HG02759 (cell line): ENCODE measurements around the gene ESR1.
"Not testable (repeated sequence)": the region's sequence is repeated elsewhere in the genome, so short reads cannot be mapped to it uniquely, and the experiment has no call there.

Source experiments
- ATAC-seq: cut with Tn5 transposase; IDR thresholded peaks from one replicate; pipeline ENCODE4 v1.9.1; 2021; ENCODE audit warnings: mild to moderate bottlenecking, moderate library complexity; ENCODE audit not compliant: unreplicated experiment

The ESR1 gene

DNA sequence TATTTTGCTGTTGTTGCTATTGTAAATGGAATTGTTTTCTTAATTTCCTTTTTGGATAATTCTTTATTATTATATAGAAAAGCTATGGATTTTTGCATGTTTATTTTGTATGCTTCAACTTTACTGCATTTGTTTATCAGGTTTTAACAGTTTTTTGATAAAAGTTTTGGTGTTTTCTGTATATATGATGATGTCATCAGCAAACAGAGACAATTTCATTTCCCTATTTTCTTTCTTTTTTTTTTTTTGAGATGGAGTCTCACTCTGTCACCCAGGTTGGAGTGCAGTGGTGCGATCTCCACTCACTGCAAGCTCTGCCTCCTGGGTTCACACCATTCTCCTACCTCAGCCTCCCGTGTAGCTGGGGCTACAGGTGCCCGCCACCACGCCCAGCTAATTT is 156.9 kb downstream of the ESR1 start:
- not testable (repeated sequence) for ATAC-seq

DNA sequence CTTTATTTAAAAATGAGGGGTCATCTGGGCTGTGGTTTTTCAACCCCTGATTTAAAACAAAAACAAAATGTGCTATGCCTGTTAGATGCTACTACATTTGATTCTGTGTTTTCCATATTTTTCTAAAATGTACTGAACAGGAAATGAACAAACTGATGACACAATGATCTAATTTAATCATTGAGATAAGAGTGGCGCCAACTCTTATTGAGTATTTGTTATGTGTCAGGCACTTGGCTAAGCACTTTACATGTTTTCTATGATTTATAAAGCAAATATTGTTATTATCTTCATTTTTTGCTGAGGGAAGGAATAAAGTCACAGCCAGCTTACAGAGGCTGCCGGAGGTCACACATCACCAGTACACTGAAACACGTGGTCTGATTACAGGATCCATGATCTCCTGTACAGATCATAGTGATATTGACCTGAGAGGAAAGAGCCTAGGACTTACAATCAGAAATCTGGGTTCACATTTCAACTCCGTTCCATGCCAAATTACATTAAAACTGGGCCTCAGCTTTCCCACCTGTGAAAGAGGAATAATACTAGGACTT is 166.7 kb downstream of the ESR1 start:
- ATAC-seq = no peak

DNA sequence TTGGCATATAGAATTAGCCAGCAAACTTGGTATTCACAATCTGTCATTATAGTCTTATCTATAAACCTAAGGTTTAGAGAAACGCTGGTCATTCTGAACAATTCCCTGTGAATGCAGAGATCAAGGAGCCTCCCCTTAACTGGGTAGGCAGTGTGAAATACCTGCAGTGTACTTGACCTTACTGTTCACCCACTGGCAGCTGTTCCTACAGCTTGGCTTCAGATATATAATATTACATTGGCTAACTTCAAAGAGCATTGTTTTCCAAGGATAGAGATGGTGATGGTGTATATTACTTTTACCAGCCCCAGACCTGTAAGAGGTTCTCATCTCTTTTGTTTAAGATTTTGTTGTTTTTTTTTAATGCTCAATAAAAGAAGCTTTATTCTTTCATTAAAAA is 168.3 kb downstream of the ESR1 start:
- ATAC-seq = no peak

DNA sequence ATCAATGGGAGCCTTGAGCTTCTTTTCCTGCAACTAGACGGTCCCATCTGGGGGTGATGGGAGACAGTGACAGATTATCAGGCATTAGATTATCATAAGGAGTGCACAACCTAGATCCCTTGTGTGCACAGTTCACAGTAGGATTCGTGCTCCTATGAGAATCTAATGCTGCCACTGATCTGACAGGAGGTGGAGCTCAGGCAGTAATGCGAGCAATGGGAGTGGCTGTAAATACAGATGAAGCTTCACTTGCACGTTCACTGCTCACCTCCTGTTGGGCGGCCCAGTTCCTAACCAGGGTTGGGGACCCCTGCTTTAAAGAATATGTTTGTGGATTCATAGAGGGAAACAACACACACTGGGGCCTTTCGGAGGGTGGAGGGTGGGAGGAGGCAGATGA is 180.7 kb downstream of the ESR1 start:
- ATAC-seq = not testable (repeated sequence)

DNA sequence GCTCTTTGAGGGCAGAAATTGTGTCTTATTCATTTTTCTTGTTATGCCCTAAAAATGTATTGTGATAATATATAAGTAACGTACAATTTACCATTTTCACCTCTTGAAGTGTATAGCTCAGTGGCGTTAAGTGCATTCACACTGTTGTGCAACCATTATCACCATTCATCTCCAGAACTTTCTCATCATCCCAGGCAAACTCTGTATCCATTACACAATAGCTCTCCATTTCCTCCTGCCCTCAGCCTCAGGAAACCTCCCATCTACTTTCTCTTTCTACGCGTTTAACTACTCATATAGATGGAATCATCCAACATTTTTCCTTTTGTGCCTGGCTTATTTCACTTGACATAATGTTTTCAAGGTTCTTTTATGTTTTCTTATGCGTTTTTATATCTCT is 184.6 kb downstream of the ESR1 start:
- no peak for ATAC-seq

DNA sequence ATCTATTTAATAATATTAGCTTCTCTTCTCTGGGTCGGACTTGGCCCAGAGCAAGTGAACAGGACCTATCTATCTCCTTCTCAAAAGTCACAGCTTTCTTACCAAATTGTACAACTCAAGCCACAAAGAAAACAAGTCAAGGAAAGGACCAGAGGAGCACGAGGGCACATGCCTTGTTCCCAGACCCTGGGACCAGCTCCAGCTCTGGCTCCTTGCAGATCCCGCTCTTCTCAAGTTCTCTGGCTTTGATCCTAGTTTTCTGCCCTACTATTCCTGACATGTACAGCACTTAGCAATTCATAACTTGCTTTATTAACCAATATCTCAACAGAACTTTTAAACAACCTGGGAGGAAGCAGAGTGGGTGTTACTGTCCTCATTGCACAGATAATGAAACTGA is 185.9 kb downstream of the ESR1 start:
- no peak for ATAC-seq

DNA sequence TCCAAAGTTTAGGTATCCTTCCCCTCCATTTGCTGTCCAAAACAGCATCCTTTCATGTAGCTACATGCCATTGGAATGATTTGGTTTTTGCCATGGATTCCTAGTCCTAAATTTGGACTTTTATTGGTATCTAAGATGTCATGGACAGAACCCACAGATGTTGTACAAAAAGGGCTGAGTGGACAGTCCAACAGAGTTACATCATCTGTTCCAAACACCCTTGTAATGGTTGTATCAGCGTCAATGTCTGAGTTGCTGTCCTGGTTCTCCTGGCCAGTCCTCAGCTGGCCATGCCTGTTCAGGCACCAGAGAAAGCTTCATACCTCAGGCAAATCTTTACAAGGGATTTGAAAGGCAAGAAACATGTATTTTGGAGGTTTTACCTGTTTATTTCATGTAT is 191.3 kb downstream of the ESR1 start:
- ATAC-seq = no peak

DNA sequence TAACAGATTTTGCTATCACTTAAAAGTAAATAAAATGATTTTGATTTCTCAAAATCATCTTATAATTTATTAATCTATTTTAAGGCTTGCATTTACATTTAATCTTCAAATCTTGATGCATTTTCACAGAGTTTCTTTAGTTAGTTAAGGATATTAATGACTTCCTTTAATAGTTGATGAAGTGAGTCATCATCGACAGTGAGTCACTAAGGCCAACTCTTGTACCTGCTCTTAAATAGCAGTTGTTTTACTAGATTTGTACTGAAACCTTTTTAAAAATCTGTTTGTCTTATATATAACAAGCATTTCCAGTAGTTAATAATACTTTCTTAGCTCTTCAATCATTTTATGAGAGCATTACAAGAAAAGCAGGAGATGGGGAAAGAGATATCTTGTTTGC is 191.7 kb downstream of the ESR1 start:
- no peak for ATAC-seq

DNA sequence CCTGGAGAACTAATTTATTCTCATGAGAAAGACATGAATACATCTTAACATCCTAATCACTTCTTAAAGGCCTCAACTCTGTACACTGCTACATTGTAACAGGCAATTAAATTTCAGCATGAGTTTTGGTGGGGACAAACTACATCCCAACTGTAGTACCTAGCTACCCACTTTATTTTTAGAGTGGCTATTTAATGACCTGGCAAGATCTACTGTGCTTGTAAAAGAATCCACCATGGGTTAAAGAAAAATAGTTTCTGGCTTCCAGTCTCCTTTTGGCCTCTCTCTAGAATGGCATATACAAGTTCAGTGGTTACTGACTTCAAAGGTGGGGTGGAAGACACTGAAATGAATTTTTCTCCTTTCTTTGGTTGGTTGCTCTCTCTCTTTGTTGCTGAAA is 193.9 kb downstream of the ESR1 start:
- ATAC-seq = no peak

DNA sequence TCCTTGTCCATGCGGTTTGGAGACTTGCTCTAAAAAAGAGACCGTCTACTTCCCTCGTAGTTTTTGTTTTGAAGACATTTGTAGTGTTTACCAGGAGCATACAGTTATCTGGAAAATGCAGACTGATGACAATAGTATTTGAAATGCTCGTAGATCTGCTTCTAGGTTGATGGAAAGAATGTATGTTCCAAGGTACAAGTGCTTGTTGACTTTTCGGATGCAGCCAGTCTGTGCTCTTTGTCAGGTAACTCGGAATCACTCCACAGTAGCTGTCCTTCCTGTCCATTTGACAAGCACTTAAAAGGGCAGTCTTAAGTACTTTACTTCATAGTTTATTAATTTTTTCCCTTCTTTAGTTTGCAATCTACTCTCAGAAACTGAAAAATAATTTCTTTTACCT is 194.8 kb downstream of the ESR1 start:
- ATAC-seq = no peak

DNA sequence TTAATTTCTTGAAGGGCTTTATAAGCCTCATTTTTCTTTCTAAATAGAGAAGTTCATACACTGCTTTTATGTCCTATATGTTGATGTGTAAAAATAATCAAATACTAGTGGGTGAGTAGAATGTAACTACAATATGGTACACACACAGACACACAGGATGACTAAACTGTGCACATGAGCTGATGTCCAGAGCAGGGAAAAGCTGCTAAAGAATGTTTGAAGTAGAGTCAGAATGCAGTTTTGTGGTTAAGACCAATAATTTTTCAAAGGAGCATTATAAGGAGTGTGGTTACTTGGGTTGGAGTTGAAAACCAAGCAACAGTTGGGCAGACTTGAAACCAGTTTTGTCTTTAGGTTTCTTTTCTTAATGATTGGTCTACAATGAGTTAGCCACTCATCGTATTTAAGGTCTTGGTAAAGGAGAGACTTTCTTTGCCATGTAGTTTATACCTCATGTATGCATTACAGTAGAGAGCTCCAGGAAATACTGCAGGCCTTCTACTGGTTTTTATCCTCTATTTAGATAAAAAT is 196.6 kb downstream of the ESR1 start:
- no peak for ATAC-seq

DNA sequence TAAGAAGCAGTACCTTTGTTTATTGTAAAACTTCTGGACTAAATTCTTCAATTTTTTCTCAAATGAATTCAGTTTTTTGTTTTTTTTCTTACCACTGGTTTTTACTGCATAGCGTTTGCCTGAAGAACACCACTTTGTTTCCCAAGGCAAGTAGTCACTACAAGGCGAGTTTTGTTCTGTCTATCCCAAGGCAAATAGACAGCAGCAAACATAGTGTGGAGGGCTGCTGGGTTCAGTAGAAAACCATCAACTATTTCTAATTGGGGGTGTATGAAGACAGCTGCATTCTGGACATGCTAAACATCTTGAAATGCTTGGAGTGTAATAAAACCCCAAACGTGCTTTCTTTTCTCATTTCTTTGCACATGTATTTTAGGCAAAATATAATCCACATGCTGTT is 197.4 kb downstream of the ESR1 start:
- no peak for ATAC-seq

DNA sequence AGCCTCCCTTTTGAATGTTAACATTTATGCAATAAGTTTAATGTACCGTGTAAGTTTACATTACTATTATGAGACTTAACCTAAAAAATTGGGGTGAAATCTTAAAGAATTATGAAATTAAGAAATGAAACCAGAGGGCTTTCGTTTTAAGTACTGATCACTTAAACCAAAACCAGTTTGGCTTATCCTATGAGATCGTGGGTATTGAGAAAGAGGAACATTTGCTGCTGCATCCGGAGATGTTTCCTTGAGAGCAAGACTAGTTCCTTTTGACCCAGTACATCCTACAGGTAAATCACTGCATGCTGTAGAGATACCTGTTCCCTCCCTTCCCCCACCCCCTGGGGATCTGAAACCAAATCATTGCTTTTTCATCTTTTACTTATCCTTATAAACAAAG is 201.3 kb downstream of the ESR1 start:
- no peak for ATAC-seq

DNA sequence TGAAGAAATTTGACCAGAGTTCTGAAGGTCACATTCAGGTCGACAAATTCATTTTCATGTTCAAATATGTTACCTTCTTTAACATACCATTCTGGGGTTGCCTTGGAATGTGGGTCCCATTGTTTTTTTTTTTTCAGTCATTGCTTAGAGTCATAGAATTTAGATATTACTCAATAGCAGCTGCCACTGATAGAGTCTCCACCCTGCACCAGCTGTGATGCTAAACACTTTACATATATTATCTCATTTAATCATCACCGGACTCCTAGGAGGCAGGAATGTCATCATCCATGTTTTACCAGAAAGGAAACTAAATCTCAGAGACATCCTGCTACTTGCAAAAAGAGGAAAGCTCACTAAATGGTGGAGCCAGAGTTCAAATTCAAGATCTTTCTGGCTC is 204.7 kb downstream of the ESR1 start:
- no peak for ATAC-seq

DNA sequence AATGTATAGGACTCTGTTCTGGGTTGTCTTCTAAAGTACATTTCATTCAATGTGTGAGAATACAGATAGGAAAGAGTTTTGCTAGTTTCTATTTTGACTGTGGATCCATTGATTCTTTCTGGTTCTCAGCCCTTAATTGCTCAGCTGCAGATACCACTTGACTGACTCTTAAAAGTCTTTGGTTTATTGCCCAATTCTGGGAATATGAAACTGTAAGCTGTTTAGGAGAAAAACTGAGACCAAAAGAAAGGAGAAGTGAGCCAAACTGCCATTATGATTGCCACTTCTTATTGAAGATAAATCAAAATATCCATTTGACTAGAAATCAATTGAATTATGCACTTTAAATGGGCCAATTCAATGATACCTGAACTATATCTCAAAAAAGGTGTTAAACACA is 211.4 kb downstream of the ESR1 start:
- no peak for ATAC-seq

DNA sequence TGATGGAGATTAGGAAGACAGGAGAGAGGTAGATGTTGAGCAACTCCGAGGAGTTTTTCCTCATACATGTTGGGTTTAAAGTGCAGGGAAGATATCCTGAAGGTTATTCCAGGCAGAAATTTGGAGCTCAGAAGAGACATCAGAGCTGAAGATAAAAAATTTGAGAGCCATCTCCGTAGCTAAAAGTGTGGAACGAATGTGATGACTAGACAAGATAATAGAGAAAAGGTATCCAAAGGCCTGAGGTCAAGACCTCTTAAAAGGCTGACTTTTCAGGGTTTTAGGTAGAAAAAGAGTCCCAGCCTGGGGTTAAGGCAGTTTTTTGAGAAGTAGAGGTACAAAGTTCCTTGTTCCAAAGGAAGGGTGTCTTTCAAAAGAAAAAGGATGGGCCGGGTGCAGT is 214.8 kb downstream of the ESR1 start:
- ATAC-seq = no peak

DNA sequence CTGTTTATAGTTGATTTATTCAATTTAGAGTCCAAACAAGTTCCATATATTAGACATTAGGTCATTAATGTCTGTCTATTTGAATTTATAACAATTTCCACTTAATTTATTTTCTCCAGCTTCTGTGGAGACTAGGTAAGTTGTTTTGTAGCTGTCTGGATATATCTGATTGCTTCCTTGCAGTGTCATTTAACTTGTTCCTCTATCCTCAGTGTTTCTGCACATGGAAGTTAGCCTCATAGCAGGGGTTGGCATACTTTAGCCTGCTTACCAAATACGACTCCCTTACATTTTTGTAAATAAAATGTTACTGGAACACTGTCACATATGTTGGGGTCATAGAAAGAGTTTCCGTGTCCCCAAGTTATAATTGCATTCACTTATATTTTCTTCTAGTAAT is 216.1 kb downstream of the ESR1 start:
- ATAC-seq = no peak

DNA sequence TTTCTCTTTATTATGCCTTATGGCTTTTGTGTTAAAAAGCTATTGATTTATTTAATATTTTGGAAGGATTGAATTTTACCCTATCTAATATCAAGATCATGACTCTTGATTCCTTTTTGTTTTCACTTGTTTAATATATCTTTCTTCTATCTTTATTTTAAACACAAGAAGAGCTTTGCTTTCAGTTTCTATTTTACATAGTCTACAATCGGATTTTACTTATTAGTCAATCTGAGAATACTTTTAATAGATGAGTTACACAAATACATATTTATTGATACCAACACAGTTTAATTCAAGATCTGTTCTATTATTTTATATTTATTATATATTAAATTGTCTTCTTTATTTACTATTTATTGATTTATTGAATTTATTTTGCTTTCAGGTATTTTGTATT is 218.8 kb downstream of the ESR1 start:
- ATAC-seq = no peak

DNA sequence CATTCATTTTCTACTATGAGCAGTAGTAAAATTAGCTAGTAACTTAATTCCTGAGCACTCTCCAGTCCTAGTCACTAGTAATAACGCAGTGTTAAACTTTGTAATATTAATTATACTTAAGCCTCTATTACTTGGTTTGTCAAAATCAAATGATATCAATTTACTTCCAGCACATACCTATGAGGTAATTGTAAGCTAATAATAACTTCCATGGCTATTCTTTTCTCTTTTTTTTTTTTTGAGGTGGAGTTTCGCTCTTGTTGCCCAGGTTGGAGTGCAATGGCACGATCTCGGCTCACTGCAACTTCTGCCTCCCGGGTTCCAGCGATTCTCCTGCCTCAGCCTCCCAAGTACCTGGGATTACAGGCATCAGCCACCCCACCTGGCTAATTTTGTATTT is 219.3 kb downstream of the ESR1 start:
- ATAC-seq = not testable (repeated sequence)

DNA sequence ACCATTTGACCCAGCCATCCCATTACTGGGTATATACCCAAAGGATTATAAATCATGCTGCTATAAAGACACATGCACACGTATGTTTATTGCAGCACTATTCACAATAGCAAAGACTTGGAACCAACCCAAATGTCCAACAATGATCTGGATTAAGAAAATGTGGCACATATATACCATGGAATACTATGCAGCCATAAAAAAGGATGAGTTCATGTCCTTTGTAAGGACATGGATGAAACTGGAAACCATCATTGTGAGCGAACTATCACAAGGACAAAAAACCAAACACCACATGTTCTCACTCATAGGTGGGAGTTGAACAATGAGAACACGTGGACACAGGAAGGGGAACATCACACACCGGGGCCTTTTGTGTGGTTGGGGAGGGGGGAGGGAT is 226.3 kb downstream of the ESR1 start:
- not testable (repeated sequence) for ATAC-seq

DNA sequence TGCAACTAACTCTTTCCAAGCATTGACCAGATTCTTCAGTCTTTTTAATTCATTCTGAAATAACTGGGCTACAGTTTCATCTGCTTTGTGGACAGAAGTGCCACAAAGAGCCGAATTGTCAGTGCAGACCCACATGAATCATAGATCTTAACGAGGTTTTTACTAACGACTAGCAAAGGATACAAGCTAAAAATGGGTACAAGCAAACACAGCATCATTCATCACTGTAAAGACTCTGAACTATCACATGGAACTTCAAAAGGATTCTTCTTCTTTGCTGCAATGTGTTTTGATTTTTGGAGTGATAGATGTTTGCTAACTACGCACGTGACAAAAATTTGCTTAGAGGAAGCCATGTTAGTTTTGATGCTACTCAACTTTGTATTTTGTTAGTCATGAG is 227.1 kb downstream of the ESR1 start:
- ATAC-seq = no peak

DNA sequence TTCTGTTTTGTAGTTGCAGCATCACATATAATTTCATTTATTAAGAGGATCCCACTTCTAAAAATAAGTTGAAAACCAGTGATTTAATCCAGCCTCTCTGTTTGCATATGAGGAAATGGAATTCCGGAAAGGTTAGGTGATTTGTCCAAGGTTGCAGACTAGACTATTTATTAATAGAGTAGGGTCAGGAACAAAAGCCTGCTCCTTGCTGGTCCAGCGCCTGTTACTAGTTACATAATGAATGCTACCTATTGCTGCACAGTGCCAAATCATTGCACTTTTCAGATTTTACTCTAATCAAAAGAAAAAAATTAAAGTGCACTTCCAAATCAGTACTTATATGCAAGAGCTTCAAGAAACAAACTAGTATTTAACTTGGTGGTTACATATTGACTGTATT is 238.6 kb downstream of the ESR1 start:
- no peak for ATAC-seq

DNA sequence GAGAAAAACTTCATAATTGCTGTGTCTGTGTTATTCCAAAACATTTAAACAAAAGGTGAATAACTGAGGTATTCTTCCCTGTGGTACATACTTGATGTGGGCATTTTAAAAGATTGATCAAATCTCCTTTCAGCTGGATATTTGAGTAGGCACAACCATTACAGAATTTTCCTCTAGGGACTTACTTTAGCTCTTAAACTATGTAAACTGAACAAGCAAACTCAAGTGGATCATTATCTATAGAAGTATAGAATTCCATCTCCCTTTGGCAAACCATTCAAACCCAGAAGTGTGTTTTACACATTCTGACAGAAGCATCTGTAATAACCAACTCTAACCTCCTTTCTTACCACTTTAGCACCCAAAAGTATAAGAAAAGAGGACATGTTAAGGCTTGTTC is 241.4 kb downstream of the ESR1 start:
- ATAC-seq = no peak

DNA sequence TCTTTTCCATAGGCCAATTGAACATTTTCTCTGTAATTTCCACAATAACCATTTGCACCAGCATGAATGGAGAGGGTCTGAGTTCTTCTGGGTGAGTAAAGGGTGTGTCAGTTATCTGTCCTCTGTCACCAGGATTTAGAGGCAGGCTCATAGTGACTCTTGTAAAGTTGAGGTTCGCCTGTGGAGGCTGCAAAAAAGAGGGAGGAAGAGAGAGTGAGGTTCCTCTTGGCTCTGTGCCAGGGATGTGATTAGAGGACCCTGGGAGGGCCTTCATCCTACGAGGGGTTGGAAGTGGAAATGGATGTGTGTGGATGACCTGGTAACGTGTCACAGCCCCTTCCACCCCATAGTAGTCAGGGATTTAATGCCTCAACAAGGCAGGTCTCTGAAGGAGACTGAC is 242.0 kb downstream of the ESR1 start:
- no peak for ATAC-seq
